ENCODE data around the gene HOXD10.

The HOXD10 gene

DNA sequence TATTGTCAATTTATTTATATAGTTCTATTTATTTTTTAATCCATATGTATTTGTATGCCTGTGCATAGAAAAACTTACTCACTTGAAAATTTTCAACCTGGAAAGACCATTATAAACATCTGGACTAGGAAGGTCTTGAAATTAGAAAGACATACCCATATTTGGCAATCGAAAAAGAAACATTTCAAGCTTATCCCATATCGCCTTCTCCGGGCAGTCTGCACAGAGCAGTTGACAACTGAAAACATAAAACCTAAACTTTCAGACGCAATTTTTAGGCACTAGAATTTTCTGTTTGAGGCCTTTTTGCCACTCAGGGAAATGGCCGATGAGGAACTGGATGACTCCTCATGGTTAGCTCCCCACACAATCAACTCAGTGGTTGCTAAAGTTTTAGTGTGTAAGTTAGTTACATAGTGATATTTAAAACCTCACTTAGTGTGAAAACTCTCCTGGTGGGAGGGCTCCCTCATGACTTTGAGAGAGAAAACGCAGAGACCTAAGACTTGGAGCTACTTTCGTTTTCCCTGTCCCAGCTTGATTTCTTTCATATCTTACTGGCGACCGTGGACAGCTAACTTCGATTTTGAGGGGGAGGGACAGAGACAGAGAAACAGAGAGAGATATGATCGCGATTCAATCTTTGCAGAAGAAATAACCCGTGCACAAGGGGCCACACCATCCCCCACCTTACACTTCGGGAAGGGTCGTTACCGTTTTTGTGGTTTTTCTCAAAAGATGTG is 20.2 kb upstream of the HOXD10 start:
- peak in 1 of 2 donors; percentile 9 for DNase-seq

DNA sequence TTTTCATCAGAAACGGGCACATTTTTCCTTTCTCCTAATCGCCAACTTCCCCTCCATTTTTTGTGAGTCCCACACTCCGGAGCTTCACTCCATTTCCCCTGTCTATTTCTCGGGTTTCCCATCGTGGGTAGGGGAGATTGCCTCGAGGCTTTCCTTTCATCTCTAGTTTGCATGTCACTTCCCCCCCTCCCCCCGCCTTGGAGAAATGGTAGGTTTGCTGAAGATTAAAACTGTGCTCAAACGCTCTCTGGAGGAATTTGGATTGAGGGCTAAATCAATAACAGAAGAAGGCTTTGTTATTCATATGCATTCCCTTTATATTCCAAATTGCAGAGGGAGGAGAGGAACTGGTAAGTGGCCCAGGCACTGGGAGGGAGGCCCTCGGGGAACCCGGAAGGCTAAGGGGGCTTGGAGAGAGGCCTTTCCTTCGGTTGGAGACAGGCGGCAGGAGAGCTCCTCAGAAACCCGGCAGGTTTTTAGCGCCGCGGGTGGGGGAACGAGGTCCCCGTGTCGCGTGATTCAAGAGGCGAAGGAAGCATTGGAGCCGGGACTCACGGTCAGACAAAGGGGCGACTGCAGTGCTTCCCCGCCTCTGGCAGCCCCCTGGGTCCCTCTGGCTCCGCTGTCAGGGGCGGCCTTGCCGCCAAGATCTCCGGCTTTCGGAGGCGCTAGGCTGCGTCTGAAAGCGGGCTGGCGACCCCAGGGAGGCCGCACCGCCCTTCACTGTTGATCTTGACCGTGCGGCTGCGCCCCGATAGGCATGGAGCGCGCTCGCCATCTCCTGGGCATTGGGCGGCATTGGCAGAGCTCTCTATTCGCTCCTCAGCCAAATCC is 19.4 kb upstream of the HOXD10 start:
- peak; percentile 46 to 58 for DNase-seq

DNA sequence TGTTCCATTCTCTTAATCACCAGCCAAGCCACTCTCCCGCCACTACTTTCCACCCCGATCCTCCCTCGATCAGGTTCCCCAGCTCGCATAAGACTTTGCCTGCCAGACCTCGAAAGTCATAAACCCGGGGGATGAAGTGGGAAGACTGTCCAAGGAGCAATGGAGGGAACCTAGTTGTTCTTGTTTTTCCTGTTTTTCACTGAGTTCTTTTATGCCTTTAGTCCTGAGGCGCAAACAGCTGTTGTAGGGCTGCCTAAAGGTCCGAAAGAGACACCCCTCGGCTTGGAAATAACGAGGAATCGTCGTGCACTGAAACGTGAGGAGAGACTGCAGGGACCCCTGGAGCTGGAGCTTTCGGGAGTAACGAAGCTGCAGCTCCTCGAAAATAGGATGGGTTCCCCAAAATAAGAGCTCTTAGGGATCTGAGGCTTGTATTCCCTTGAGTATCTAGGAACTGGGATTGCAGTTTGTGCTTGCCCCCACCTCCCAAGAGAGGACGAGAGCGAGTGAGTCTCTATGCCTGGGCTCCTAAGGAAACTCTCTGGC is 18.7 kb upstream of the HOXD10 start:
- no peak for DNase-seq

DNA sequence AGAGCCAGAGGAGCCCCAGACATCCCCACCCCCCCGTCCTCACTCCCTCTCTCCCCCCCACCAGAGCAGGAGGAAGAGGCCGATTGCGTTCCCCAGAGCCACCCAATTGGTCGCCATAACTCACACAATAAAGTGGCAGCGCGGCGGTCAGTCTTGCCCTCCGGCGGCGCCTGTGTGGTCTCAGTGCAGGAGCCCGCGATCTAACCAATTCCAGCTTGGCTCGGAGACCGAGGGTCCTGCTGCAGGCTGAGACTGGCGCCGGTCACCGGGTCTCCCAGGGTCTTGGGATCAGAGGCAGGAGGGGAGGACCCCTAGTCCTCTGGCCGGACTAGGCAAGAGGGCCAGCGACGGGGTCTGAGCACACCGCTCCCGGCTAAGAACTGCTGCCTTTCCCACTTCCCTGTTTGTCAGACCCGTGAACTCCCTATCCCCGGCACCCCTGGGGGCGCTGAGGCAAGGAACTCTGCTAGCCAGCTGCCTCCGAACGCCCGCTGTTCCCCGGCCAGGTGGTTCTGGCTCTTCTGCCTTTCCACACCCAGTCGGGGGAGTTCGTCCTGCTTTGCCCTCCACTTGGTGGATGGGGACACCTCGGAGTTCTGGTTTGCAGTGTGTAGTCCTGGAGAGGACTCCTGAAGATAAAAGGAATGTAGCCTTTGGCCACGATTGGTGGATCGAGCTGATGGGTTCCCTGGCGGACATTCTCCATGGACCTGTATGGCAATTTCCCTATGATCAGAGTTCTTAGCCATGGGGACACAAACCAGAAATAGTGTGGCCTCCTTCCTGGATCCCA is 18.0 kb upstream of the HOXD10 start:
- no peak for DNase-seq

DNA sequence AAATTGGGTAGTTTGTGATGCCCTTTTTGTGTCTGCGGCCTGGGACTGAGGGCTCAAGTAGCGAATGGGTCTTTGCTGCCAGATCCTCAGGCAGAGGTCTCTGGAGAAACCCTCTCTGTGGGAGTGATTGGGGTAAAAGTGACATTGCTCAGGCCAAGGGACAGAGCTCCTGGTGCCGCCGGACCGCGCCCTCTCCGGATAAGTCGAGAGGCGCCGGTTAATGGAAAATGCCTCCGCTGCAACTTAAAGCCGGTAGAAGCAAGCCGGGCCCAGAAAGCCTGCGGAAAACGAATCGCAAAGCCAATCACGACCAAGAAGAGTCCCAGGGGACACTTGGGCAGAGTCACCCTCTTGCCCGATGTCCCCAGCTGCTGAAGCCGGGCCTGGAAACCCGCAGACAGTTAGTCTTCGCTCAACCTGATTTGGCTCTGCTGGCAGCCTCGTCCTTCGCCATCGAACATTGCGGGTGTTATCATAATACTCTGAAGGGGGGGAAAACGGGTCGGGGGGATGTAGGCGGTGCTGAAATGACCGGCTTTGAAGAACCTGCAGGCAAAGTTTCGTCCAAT is 17.3 kb upstream of the HOXD10 start:
- DNase-seq = no peak

DNA sequence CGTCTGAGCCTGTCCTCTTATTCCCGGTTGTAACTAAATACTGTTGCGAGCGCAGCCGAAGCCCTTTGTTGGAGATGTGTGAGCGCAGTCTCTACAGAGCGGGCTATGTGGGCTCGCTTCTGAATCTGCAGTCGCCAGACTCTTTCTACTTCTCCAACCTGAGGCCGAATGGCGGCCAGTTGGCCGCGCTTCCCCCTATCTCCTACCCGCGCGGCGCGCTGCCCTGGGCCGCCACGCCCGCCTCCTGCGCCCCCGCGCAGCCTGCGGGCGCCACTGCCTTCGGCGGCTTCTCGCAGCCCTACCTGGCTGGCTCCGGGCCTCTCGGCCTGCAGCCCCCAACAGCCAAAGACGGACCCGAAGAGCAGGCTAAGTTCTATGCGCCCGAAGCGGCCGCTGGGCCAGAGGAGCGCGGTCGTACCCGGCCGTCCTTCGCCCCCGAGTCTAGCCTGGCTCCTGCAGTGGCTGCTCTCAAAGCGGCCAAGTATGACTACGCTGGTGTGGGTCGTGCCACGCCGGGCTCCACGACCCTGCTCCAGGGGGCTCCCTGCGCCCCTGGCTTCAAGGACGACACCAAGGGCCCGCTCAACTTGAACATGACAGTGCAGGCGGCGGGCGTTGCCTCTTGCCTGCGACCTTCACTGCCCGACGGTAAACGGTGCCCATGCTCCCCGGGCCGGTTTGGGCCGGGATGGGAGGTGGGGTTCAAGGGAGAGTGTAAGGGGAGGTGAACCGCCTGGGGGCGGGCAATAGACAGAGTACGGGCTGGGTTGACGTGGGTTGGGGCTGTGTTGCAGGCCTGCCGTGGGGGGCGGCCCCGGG is 16.6 kb upstream of the HOXD10 start, which contains the start of gene HOXD12:
HOXD12 (plus strand) TSS at position 68 of the 819 bp plus-strand sequence; CDS start at position 75, 7 bp downstream.
- DNase-seq = no peak

DNA sequence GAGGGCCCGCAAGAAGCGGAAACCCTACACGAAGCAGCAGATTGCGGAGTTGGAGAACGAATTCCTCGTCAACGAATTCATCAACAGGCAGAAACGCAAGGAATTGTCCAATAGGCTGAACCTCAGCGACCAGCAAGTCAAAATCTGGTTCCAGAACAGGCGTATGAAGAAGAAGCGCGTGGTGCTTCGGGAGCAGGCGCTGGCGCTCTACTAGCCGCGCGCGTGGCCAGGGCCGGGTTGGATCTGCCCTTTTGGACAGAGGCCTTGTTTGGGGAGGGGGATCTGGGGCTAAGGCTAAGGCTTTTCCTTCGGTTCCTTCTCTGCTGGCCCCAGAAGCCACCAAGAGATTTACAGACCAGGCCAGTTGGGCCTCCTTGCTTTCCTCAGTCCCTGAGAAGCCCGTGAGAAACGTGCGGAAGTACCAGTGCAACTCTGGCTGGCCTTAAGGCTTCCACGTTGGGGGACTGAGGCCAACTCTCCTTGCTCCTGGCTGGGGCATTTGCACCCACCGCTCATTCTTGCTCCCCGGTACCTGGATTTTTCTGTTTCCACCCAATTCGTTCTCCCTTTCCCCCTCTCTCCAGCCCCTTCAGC is 15.9 kb upstream of the HOXD10 start:
- DNase-seq = no peak

DNA sequence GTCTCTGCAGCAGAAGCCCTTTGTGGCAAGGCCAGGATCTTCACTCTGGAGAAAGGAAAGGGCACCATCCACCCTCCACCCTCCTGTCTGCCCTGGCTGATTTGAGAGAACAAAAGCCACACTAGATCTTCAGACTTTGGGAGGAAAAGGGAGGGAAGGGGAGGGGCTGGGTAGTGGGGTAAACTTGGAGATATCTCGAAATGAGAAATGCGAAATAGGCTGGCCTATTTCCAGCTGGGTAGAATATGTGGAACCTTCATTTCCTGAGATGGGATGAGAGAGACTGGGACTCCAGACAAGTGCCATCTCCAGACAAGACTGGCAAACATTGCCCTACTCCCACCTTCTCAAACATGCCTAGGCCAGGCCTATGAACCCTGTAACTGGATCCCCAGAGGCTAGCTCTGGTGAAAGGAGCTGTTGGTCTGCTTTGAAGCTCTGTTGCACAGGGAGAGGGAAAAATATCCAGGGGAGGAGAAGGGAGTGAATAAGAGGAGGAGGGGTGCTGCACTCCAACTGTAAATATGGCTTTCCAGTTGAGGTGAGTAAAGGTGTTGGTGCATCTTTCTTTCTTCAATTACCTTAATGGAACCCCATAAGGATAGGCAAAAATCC is 15.3 kb upstream of the HOXD10 start:
- DNase-seq = no peak

DNA sequence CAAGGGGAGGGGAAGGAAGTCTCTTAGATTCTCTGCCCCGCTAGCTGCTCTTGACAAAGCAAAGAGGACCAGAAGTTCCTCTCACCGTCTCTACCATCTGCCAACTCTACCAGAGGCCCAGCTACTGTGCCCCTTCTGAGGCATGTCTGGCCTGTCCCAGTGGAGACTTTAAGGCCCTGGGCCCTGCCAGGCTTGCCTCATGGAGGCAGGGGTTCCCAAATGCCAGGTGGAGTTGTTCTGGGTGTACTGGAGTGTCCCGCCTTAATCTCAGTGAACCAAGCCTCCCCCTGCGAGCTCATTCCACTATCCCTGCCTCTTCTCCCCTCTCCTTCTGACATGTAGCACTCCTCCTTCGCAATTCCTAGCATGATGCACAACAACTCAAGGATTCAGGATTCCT is 14.7 kb upstream of the HOXD10 start:
- DNase-seq = no peak

DNA sequence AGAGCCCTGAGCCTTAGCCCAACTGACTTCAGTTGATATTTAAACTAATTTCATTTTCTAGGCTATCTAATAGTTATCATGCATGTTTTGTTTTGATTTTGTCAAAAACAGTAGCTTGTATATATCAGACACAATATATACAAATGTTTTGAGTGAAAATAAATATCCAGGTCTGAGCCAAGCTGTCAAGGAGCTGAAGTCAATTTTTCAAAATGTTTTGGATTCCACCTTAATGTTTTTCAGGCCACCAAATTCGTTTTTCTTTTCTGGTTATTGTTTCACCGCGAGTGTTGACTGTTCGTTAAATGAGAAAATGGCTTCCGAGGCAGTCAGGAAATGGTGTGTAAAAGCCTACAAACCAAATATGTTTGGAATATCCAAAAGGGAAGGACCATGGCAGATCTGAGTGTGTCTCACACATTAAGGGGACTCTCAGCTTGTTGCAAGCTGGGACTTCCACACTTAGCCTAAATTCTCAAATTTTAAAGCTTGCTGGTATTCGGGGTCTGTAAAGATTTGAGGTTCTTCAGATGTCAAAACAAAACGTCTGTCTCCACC is 14.2 kb upstream of the HOXD10 start:
- DNase-seq = no peak

DNA sequence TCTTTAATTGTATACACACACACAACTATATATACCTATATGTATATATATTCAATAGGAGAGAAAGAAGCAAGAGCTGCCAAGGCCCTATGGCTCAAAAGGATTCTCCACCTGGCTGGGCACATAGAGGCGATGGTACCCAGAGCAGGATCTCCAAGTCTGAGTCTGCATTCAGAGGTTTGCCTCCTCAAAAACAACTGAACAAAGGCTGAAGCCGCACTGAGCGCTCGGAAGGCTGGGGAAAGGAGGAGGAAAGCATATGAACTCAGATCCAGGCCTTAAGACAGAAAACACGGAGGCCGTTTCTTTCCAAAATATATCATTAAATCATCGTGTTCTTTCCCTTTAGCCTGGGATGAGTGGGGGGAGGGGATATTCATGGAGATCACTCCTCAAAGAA is 13.4 kb upstream of the HOXD10 start:
- DNase-seq = no peak

DNA sequence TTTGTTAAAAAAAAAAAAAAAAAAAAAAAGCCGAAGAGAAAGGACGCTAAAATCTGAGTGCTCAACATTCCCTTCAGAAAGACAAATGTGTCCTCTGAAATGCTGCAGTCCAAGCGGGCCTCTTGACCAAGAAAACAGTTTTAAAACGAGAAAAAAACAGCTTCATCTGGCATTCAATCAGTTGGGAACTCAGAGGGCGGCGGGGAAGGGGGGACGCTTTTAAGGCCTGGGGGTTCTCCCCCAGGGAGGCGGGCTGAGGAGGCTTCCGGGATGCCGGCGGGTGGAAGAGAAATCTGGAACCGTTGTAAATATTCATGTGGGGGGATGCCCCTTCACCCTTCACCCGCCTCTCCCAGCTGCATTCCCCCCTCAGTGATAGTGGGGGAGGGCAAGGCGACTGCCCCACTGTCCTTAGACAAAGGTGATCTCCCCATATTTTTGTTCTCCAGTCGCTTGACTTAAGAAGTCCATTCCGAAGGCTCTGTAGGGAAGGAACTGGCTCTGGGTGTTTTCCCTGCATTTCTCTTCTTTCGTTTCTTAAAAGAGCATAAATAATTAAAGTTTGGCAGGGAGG is 12.7 kb upstream of the HOXD10 start:
- DNase-seq = no peak

DNA sequence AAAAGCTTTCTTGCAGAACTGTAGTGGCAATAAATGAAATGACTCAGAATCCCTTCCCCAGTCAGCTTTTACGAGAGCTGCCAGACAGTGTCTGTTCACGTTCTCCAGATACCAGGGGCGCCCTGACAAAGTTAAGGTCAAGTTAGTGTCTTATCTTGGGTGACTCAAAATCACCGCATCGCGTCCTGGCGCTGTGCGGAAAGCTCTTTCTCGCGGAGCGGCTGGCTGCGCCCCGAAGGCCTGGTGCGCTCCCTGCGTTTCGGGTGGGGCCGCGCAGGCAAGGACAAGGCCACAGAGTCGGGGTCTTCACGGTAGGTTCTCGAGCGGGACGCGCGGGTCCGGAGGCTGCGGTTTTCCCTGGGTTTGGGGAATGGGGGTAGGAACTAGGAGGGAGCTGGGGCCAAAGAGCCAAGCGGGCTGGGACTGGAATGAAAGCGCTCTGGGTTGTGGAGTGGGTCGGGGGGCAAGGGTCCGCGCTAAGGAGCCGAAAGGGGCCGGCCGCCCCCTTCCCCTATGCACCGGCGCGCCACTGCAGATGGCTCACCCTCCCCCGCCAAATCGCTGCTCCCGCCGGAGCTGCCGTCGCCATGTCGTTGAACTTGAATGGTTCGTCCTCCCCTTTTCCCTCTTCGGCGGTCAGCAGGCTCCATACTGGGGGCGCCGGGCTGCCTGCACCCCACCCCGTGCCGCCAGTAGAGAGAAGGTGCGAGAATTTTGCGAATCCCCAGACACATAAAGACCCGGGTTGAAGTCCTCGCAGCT is 12.1 kb upstream of the HOXD10 start:
- DNase-seq = no peak

DNA sequence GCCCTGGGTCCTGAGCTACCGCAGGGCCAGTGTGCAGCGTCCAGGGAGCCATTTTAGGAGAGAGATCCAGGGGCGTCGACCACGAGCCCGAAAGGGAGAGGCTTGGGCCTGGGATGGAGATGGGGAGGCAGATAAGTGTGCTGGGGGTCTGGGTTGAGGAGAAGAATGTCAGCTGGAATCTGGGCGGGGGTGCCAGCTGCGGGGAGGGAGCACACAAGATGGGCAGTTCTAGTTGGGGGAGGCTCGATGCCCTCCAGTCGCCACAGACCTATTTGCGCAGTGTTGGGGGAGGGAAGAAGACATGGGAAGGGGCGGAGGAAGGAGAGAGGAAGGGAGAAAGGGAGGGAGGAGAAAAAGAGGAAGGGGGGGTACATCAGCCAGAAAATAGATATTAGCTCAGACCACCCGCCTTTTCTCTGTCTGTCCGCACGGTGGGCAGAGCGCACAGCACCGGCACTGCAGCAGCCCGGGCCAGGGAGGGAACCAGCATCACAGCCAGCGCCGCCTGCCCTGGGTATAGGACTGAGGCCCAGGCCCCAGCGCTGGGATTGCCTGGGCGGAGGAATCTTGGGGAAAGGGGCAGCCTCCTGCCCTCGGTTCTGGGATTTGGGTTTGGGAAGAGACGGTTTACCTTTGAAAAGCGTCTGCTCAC is 11.4 kb upstream of the HOXD10 start:
- DNase-seq = no peak

DNA sequence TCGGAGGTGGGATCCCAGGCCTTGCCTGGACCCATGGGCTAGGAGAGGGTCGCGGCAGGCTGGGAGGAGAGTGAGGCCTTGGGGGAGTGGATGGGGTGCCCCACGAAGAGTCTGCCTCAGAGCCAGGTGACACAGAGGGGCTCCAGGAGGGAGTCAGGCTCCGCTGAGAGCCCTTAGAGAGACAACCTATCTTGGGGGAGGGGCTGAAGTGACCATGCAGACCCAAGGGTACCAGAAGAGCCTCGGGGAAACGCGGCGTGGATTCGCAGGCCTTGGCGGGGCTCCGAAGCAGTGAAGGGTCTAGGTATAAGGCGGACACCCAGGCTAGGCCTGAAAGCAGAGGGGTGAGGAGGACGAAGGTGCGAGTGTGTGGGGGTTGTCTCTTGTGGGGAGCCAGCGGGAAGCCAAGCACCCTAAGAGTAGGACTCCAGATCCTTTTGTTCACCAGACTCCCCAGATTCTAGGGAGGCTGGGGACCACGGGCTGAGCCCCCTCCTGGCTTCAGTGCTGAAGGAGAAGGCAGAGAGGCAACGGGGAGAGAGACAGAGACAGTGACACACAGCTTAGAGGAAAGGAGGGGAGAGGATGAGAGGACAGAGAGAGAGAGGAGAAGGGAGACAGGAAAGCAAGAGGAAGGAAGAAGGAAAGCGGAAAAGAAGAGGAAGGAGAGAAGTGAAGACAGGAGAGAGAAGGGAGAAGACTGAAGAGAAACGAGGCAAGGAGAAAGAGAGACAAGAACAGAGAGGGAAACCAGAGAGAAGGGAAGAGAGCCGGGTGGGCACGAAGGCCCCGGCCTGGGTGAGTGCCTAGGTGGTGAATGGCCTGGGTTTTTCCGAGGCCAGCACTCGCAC is 10.6 kb upstream of the HOXD10 start:
- no peak for DNase-seq

DNA sequence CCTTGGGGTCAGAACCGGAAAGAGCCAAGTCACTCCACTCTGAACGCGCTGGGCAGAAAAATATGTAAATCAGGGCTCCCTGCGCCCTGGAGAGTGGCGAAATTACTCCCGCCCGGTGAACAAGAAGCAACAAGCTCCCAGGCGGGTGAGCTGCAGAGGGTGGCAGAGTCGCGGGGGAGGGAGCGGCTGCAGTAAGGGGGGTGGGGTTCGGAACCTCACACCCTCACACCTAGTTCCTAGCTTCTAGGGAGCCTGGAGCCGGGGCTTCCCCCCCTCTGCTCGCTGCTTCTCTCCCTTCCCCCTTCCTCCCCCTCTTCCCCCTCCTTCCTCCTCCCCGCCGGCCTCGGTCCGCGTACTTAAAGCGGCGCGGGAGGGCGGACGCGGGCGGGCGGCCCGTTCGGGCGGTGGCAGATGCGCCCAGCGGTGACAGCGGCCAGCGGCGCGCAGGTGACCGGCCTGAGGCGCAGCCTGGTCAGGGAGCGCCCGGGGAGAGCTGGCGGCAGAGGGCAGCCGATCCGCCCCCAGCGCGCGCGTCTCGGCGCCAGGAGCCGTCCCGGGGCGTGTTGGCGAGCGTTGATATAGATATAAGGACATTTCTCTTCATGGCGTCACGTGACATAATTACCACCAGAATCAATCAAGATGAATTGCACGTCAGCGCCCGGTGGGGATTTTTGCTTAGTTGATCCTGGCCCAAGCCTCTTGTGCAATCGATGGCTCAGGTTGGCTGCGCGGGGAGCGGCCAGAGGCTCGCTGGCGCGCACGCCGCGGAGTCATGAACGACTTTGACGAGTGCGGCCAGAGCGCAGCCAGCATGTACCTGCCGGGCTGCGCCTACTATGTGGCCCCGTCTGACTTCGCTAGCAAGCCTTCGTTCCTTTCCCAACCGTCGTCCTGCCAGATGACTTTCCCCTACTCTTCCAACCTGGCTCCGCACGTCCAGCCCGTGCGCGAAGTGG is 9.7 kb upstream of the HOXD10 start, which contains the start of gene HOXD11:
HOXD11 (plus strand) TSS at position 700 of the 959 bp plus-strand sequence; CDS start at position 776, 76 bp downstream.
- DNase-seq = no peak

Data from inflammatory macrophage (primary cell).